PC-3 (cell line): Measurements from ENCODE around the gene STK31. TPM values are rescaled to one million over a fixed set of nuclear protein-coding genes. Genes with fewer than 3 reads are reported as not detected.

Source experiments
- ATAC-seq: fragments of 200-7000 bp; cut with Tn5 transposase; 2 replicates; pipeline ENCODE4 v1.9.1; 2020; ENCODE audit warnings: mild to moderate bottlenecking, moderate library complexity
- BruUV-seq: library from RNA; stranded (reverse); fragments of 400-500 nt; replicated peaks from 2 replicates; lab custom pipeline; 2021; lab: Mats Ljungman, UMichigan
- CTCF ChIA-PET: fragments of 300-600 bp; sonication (Branson Sonifier 250); formaldehyde crosslinking; loops from one replicate; lab custom pipeline; 2022; ENCODE audit warnings: antibody characterized with exemption; lab: Charles Lee
- POLR2A ChIA-PET: fragments of 300-600 bp; sonication (Branson Sonifier 250); formaldehyde crosslinking; loops from one replicate; lab custom pipeline; 2022; ENCODE audit warnings: antibody characterized with exemption; ENCODE audit not compliant: unreplicated experiment; lab: Charles Lee
- DNase-seq: peaks from one replicate; pipeline ENCODE4 v3.0.0-alpha.2; 2015
- H2AFZ ChIP-seq: fragments of 300-600 bp; sonication (generic); 2 replicates; pipeline ENCODE4 v1.6.0; 2016; ENCODE audit warnings: antibody characterized with exemption, low read length
- H3F3A ChIP-seq: fragments of 300-600 bp; sonication (generic); one replicate; pipeline ENCODE4 v1.6.0; 2017; ENCODE audit warnings: antibody characterized with exemption, low read length, control low read depth, mild to moderate bottlenecking; ENCODE audit not compliant: unreplicated experiment
- H3K27ac ChIP-seq: fragments of 300-600 bp; sonication (generic); 2 replicates; pipeline ENCODE4 v1.5.1; 2016; ENCODE audit warnings: mild to moderate bottlenecking, low read length
- H3K27me3 ChIP-seq: fragments of 300-600 bp; sonication (generic); 2 replicates; pipeline ENCODE4 v1.6.1; 2016; ENCODE audit warnings: low read length, mixed read lengths
- H3K36me3 ChIP-seq: fragments of 300-600 bp; sonication (generic); 2 replicates; pipeline ENCODE4 v1.6.1; 2016; ENCODE audit warnings: low read depth, mixed run types, low read length, mixed read lengths
- H3K4me1 ChIP-seq: fragments of 300-600 bp; sonication (generic); 2 replicates; pipeline ENCODE4 v1.5.1; 2016; ENCODE audit warnings: low read length; ENCODE audit not compliant: insufficient read depth
- H3K4me2 ChIP-seq: fragments of 300-600 bp; sonication (generic); 2 replicates; pipeline ENCODE4 v1.6.0; 2016; ENCODE audit warnings: low read length
- H3K4me3 ChIP-seq: fragments of 300-600 bp; sonication (generic); 2 replicates; pipeline ENCODE4 v1.5.1; 2016; ENCODE audit warnings: mild to moderate bottlenecking, low read length, mixed read lengths
- H3K79me2 ChIP-seq: fragments of 300-600 bp; sonication (generic); 2 replicates; pipeline ENCODE4 v1.6.1; 2017; ENCODE audit warnings: low read length, mixed read lengths
- H3K9ac ChIP-seq: fragments of 300-600 bp; sonication (generic); 2 replicates; pipeline ENCODE4 v1.6.0; 2016; ENCODE audit warnings: mild to moderate bottlenecking, low read length
- H3K9me2 ChIP-seq: fragments of 300-600 bp; sonication (generic); replicated peaks from 2 replicates; pipeline ENCODE4 v1.6.1; 2016; ENCODE audit warnings: mixed run types, low read length, mixed read lengths
- H3K9me3 ChIP-seq: fragments of 300-600 bp; sonication (generic); 2 replicates; pipeline ENCODE4 v1.6.1; 2016; ENCODE audit warnings: low read length, mixed read lengths
- H4K20me1 ChIP-seq: fragments of 300-600 bp; sonication (generic); 2 replicates; pipeline ENCODE4 v1.6.1; 2016; ENCODE audit warnings: low read length, mixed read lengths
- CTCF ChIP-seq: fragments of 300-600 bp; sonication (generic); conservative IDR thresholded peaks from 2 replicates; pipeline ENCODE4 v1.5.1; 2017; ENCODE audit warnings: antibody characterized with exemption, low read depth, mild to moderate bottlenecking, low read length
- EZH2 ChIP-seq: fragments of 300-600 bp; sonication (generic); IDR thresholded peaks from one replicate; pipeline ENCODE4 v1.6.1; 2017; ENCODE audit warnings: antibody characterized with exemption, mild to moderate bottlenecking, low read length; ENCODE audit not compliant: unreplicated experiment
- EZH2phosphoT487 ChIP-seq: fragments of 300-600 bp; sonication (generic); IDR thresholded peaks from 2 replicates; pipeline ENCODE4 v1.6.1; 2018; ENCODE audit warnings: mild to moderate bottlenecking, antibody characterized with exemption, low read length, borderline replicate concordance
- intact Hi-C: fragments of 100-400 bp; cut with micrococcal nuclease; formaldehyde crosslinking; loops from 2 replicates; pipeline ENCODE4 v1.9.0; 2023
- total RNA-seq: library from RNA; depleted of rRNA; stranded (reverse); fragments of >200 nt; gene quantifications from 2 replicates; pipeline ENCODE4 v1.2.3, GENCODE V29; 2014

The STK31 gene
- total RNA-seq, 1 experiment from 2014 or later = 1.6 TPM

- no TSS peak for BruUV-seq
- no peaks in the 10 kb centered on the region for H3K36me3 ChIP-seq
- H3K4me3 ChIP-seq = no peak overlapping the region
- H3K4me2 ChIP-seq = no peak overlapping the region
- H3K27me3 ChIP-seq = no peaks in the 10 kb centered on the region
- no peak overlapping the region for H3K27ac ChIP-seq
- H3K9ac ChIP-seq = no peak overlapping the region
- no peaks in the 10 kb centered on the region for H3F3A ChIP-seq
- no peaks in the 10 kb centered on the region for H4K20me1 ChIP-seq
- H3K9me3 ChIP-seq = no peaks in the 10 kb centered on the region
- H3K9me2 ChIP-seq = no peaks in the 10 kb centered on the region
- CTCF ChIA-PET = no interaction called here
- intact Hi-C loops = no loop called here
- ATAC-seq (peak; percentile 26; the same call in 1 of the 2 replicates), DNase-seq (peak; percentile 38)
- no peak overlapping the region for H2AFZ ChIP-seq
- peaks cover 6% of the 10 kb centered on the region; the same call in 1 of the 2 replicates for H3K4me1 ChIP-seq
- no peaks in the 10 kb centered on the region for H3K79me2 ChIP-seq
- POLR2A ChIA-PET = interaction anchor here (0.6 kb wide), 1 partner anchor 423 kb away, joined by 7 read pairs; no protein-coding TSS in a partner anchor
- TF ChIP-seq CTCF (no peak), EZH2phosphoT487 (no peak), EZH2 (no peak)
Observed at GRCh38 chr7:23687011-23687410, 23.0 kb upstream of the STK31 start.

DNA sequence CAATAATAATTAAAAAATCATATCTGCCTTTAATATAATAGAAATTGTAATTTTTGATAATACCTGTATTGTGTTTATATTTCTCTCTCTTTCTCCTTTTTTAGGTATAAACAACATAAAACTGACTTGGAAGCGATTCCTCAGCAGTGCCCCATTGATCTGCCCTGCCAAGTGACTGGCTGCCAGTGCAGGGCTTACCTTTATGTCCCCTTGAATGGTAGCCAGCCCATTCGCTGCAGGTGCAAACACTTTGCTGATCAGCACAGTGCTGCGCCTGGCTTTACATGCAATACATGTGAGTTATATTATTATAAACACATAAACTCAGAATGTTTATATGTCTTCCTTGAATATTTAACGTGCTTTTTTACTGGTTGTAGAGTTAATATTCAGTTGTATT lies 20.9 kb upstream of the STK31 start:
- peaks cover 6% of the 10 kb centered on the region; the same call in 1 of the 2 replicates for H3K4me1 ChIP-seq
- H3K27me3 ChIP-seq = no peaks in the 10 kb centered on the region
- H3K9ac ChIP-seq = no peak overlapping the region
- no peak overlapping the region for H3K4me3 ChIP-seq
- no peaks in the 10 kb centered on the region for H3K36me3 ChIP-seq
- intact Hi-C loops = no loop called here
- no peaks in the 10 kb centered on the region for H3K9me3 ChIP-seq
- ChIA-PET POLR2A (no interaction called here), CTCF (no interaction called here)
- no peaks in the 10 kb centered on the region for H3K9me2 ChIP-seq
- H2AFZ ChIP-seq = no peak overlapping the region
- no peak for DNase-seq
- no peak overlapping the region for H3K27ac ChIP-seq
- no peaks in the 10 kb centered on the region for H3K79me2 ChIP-seq
- BruUV-seq = no TSS peak
- H3F3A ChIP-seq = no peaks in the 10 kb centered on the region
- H4K20me1 ChIP-seq = no peaks in the 10 kb centered on the region
- H3K4me2 ChIP-seq = no peak overlapping the region
- ATAC-seq = no peak
- TF ChIP-seq EZH2 = no peak
- no peak for TF ChIP-seq CTCF
- TF ChIP-seq EZH2phosphoT487 = no peak

GRCh38 chr7:23691320-23691719 lies 18.7 kb upstream of the STK31 start:
- ChIA-PET CTCF (no interaction called here), POLR2A (no interaction called here)
- peak overlapping the region; percentile 9; the same call in 1 of the 2 replicates for H3K27ac ChIP-seq
- intact Hi-C loops = no loop called here
- H3K79me2 ChIP-seq = no peaks in the 10 kb centered on the region
- no peak overlapping the region for H3K9ac ChIP-seq
- H3F3A ChIP-seq = no peaks in the 10 kb centered on the region
- H3K9me3 ChIP-seq = no peaks in the 10 kb centered on the region
- no peak for TF ChIP-seq EZH2
- no peak for TF ChIP-seq EZH2phosphoT487
- no peak for TF ChIP-seq CTCF
- H3K4me1 ChIP-seq = no peaks in the 10 kb centered on the region
- H3K27me3 ChIP-seq = no peaks in the 10 kb centered on the region
- DNase-seq = peak; percentile 62
- H4K20me1 ChIP-seq = no peaks in the 10 kb centered on the region
- H3K9me2 ChIP-seq = no peaks in the 10 kb centered on the region
- H3K4me2 ChIP-seq = no peak overlapping the region
- no peaks in the 10 kb centered on the region for H3K36me3 ChIP-seq
- no TSS peak for BruUV-seq
- ATAC-seq = no peak
- H3K4me3 ChIP-seq = no peak overlapping the region
- H2AFZ ChIP-seq = no peak overlapping the region
